K562 (cell line): ENCODE measurements around the gene TPD52L2. TPM values are rescaled to one million over a fixed set of nuclear protein-coding genes. Genes with fewer than 3 reads are reported as not detected.

Source experiments
- ATAC-seq: fragments of 200-7000 bp; cut with Tn5 transposase; 3 replicates; pipeline ENCODE4 v1.9.1; 2020; ENCODE audit warnings: moderate library complexity
- BruUV-seq: library from RNA; stranded (reverse); fragments of 400-500 nt; replicated peaks from 2 replicates; lab custom pipeline; 2021; lab: Mats Ljungman, UMichigan
- CTCF ChIA-PET: fragments of 300-600 bp; formaldehyde crosslinking; extraction: SDS; loops from one replicate; lab custom pipeline; 2021; ENCODE audit warnings: low intra/inter-chr PET ratio; lab: Yijun Ruan, JAX
- POLR2A ChIA-PET: fragments of 300-600, 350-650 bp; sonication (Branson Sonifier 250); formaldehyde crosslinking; extraction: SDS; loops from one replicate; lab custom pipeline; 2021; ENCODE audit warnings: antibody characterized with exemption, inconsistent platforms; lab: Yijun Ruan, JAX
- DNase-seq, 4 experiments: peaks; one replicate each; pipeline versions ENCODE4 v3.0.0 to v3.0.0-alpha.2; 2011 to 2018; ENCODE audit warnings: low spot score in 3 of 4, mixed read lengths in 3 of 4; ENCODE audit errors: extremely low read depth in 1 of 4
- FAIRE-seq: peaks from 2 replicates; lab custom pipeline; 2011; peaks lifted over from hg19 to GRCh38; lab: Jason Lieb, UNC
- H2AFZ ChIP-seq: 2 replicates; pipeline ENCODE4 v1.6.0; 2011; ENCODE audit warnings: low read depth, low read length, control low read depth, inconsistent platforms
- H3K27ac ChIP-seq: fragments of 200-600 bp; 3 replicates; pipeline ENCODE4 v1.8.0; 2011; ENCODE audit warnings: low read depth, mild to moderate bottlenecking, control low read depth, inconsistent platforms, low read length, moderate library complexity, mixed read lengths; ENCODE audit errors: extremely low read depth
- H3K27me3 ChIP-seq, 2 experiments: fragments of 300-600 bp in 1 of 2; 2 replicates in 1 of 2; 3 replicates in 1 of 2; pipeline versions ENCODE4 v1.6.0 to v1.8.0; 2011; ENCODE audit warnings: inconsistent platforms in 2 of 2, low read length in 2 of 2, mild to moderate bottlenecking in 1 of 2, mixed read lengths in 1 of 2, moderate library complexity in 1 of 2; ENCODE audit not compliant: control insufficient read depth in 2 of 2, insufficient read depth in 2 of 2
- H3K36me3 ChIP-seq: fragments of 300-600 bp; 3 replicates; pipeline ENCODE4 v1.8.0; 2011; ENCODE audit warnings: mild to moderate bottlenecking, low read length, inconsistent platforms; ENCODE audit not compliant: control insufficient read depth, insufficient read depth
- H3K4me1 ChIP-seq, 2 experiments: fragments of 200-600 bp in 1 of 2; replicated peaks in 1 of 2; 2 replicates in 1 of 2; 3 replicates in 1 of 2; pipeline versions ENCODE4 v1.5.1 to v1.8.0; 2011; ENCODE audit warnings: inconsistent platforms in 2 of 2, low read length in 2 of 2, mild to moderate bottlenecking in 1 of 2, mixed read lengths in 1 of 2, moderate library complexity in 1 of 2; ENCODE audit not compliant: control insufficient read depth in 2 of 2, insufficient read depth in 2 of 2
- H3K4me2 ChIP-seq: 2 replicates; pipeline ENCODE4 v1.6.1; 2011; ENCODE audit warnings: low read length, control low read depth, inconsistent platforms, mixed read lengths; ENCODE audit not compliant: insufficient read depth
- H3K4me3 ChIP-seq: fragments of 200-600 bp; sonication (generic), shearing (Covaris generic); 2 replicates; pipeline ENCODE4 v1.5.1; 2016; ENCODE audit warnings: control low read depth, inconsistent platforms
- H3K79me2 ChIP-seq: fragments of 200-600 bp; 3 replicates; pipeline ENCODE4 v1.8.0; 2011; ENCODE audit warnings: low read length, inconsistent platforms; ENCODE audit not compliant: control insufficient read depth, insufficient read depth
- H3K9ac ChIP-seq, 2 experiments: 2 replicates each; pipeline versions ENCODE4 v1.6.0 to v1.6.1; 2011; ENCODE audit warnings: low read depth in 2 of 2, low read length in 2 of 2, control low read depth in 1 of 2, inconsistent platforms in 1 of 2, mild to moderate bottlenecking in 1 of 2, mixed read lengths in 1 of 2; ENCODE audit not compliant: insufficient read depth in 1 of 2
- H3K9me1 ChIP-seq: one replicate; pipeline ENCODE4 v1.6.0; 2011; ENCODE audit warnings: inconsistent platforms, mild to moderate bottlenecking, low read length, moderate library complexity; ENCODE audit not compliant: control insufficient read depth, insufficient read depth
- H3K9me3 ChIP-seq: replicated peaks from 2 replicates; pipeline ENCODE4 v1.5.1; 2011; ENCODE audit warnings: low read depth, low read length, inconsistent platforms; ENCODE audit not compliant: control insufficient read depth, insufficient read depth
- H4K20me1 ChIP-seq: replicated peaks from 2 replicates; pipeline ENCODE4 v1.6.1; 2011; ENCODE audit warnings: low read length, inconsistent platforms, mixed read lengths; ENCODE audit not compliant: control insufficient read depth, insufficient read depth
- CCNT2 ChIP-seq: IDR thresholded peaks from 2 replicates; pipeline ENCODE4 v1.6.1; 2011; ENCODE audit warnings: borderline replicate concordance, low read depth, mild to moderate bottlenecking, moderate library complexity, mixed read lengths, low read length; ENCODE audit not compliant: insufficient read length; ENCODE audit errors: extremely low read depth
- ILK ChIP-seq: fragments of 450-650 bp; IDR thresholded peaks from 2 replicates; pipeline ENCODE4 v1.6.1; 2016; ENCODE audit warnings: missing genetic modification characterization, low read depth, mild to moderate bottlenecking, missing compliant biosample characterization, moderate library complexity, borderline replicate concordance
- PREB ChIP-seq: sonication (generic); formaldehyde crosslinking; IDR thresholded peaks from 2 replicates; pipeline ENCODE4 v1.8.1; 2023; ENCODE audit warnings: mild to moderate bottlenecking, missing genetic modification reagents
- ZNF780A ChIP-seq: fragments of 250-450 bp; sonication (Bioruptor Pico); IDR thresholded peaks from 2 replicates; pipeline ENCODE4 v1.5.0; 2021; ENCODE audit warnings: mild to moderate bottlenecking
- WGBS: fragments of 100-300 bp; shearing (Covaris generic); methylation state at CpG from one replicate; pipeline ENCODE4 v1.1.6; 2016; ENCODE audit warnings: low coverage, mixed read lengths; ENCODE audit not compliant: insufficient coverage; ENCODE audit errors: missing lambda C conversion rate; 5-methylcytosine and 5-hydroxymethylcytosine counted together
- in situ Hi-C: fragments of 300-500 bp; cut with MboI; formaldehyde crosslinking; loops from 4 replicates; pipeline ENCODE4 v1.15.0; 2018; ENCODE audit warnings: inconsistent platforms, mixed read lengths
- intact Hi-C: fragments of 100-400 bp; cut with micrococcal nuclease; formaldehyde crosslinking; loops from 2 replicates; pipeline ENCODE4 v1.14.2; 2022
- polyA plus RNA-seq, 8 experiments: library from polyadenylated mRNA; depleted of rRNA in 4 of 8; stranded (reverse) in 5 of 8; unstranded in 3 of 8; fragments of >200 nt; fragmentation: Nextera tagmentation in 2 of 8; fragmentation: Illumina TruSeq in 1 of 8; extraction: Ambion mirVana in 2 of 8; extraction: Trizol in 1 of 8; gene quantifications; 2 replicates each; pipeline versions ENCODE4 v1.2.1 to v1.2.3, GENCODE V29; 2011 to 2014; ENCODE audit warnings: inconsistent platforms in 1 of 8, missing spikeins in 1 of 8
- total RNA-seq, 7 experiments: library from RNA; depleted of rRNA in 6 of 7; stranded (reverse); fragments of >200 nt in 6 of 7; fragmentation: Illumina TruSeq in 2 of 7; extraction: Trizol in 2 of 7; gene quantifications; 2 replicates each; pipeline versions ENCODE4 v1.2.1 to v1.2.3, GENCODE V29; 2011 to 2021; ENCODE audit warnings: low replicate concordance in 1 of 7
- TF ChIP-seq, protein P1 (sequence below), 2 experiments: IDR thresholded peaks in 1 of 2; conservative IDR thresholded peaks in 1 of 2; 2 replicates each; pipeline ENCODE4 v1.6.1; 2016; ENCODE audit warnings: low read depth in 2 of 2, mild to moderate bottlenecking in 1 of 2, missing compliant biosample characterization in 1 of 2, missing genetic modification characterization in 1 of 2, moderate library complexity in 1 of 2

TPD52L2 gene
- total and polyA plus RNA-seq, 9 of the 15 experiments (the other 6 are each of a cell fraction or from before 2014, with no cell fraction given), result 1.9 to 117 (median 74.6) TPM

DNA sequence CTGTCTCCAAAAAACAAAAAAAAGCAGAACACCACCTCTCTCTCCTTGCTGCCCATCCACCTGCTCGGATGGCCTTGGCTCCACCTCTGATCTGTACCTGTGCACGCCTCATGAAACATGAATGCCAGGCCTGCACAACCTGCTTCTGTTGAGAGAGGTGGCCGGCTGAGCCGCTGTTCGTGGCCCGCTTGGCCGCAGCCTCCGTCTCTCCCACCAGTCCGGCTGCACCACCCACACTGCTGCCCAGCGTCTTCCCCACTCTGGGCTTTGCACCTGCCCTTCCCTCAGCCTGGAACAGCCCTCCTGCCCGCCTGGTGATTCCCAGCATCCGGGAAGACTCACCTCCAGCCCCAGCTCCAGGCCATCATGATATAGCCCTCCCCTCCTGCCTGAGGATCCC lies 21.8 kb upstream of the TPD52L2 start:
- H3K4me1 ChIP-seq, result peaks cover 22 to 53% of the 10 kb centered on the region in 2 experiments
- no peaks in the 10 kb centered on the region for H4K20me1 ChIP-seq
- H3K36me3 ChIP-seq, result no peaks in the 10 kb centered on the region
- H3K9me1 ChIP-seq, result peaks cover 2% of the 10 kb centered on the region
- no peak overlapping the region for H3K27ac ChIP-seq
- intact Hi-C loops, result no loop called here
- H2AFZ ChIP-seq, result no peak overlapping the region
- no peak for FAIRE-seq
- H3K9ac ChIP-seq, result peak overlapping the region in 1 of 2 experiments; percentile 27; a peak in 1 of 4 replicates
- DNase-seq, result no peak
- no peaks in the 10 kb centered on the region; the same call in 2 of the 3 replicates for H3K79me2 ChIP-seq
- CTCF ChIA-PET, result no interaction called here
- ATAC-seq, result no peak
- TF ChIP-seq ILK (no peak), ZNF780A (CRISPR knock-in tag) (no peak), CCNT2 (no peak), PREB (CRISPR knock-in tag) (no peak)
- TF ChIP-seq, protein P1, sequence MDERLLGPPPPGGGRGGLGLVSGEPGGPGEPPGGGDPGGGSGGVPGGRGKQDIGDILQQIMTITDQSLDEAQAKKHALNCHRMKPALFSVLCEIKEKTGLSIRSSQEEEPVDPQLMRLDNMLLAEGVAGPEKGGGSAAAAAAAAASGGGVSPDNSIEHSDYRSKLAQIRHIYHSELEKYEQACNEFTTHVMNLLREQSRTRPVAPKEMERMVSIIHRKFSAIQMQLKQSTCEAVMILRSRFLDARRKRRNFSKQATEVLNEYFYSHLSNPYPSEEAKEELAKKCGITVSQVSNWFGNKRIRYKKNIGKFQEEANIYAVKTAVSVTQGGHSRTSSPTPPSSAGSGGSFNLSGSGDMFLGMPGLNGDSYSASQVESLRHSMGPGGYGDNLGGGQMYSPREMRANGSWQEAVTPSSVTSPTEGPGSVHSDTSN (CRISPR knock-in tag; IDR thresholded peaks at IDR 0.05; ENCODE audit: low read depth), result no peak
- TF ChIP-seq, protein P1 (tag; conservative IDR thresholded peaks at IDR 0.05; ENCODE audit: low read depth), result no peak
- no TSS peak for BruUV-seq
- H3K4me2 ChIP-seq, result no peak overlapping the region
- no peaks in the 10 kb centered on the region for H3K9me3 ChIP-seq
- in situ Hi-C loops, result no loop called here
- WGBS, result 27% methylated on average over 12 of the region's 12 CpGs
- H3K27me3 ChIP-seq, result no peaks in the 10 kb centered on the region
- H3K4me3 ChIP-seq, result no peak overlapping the region
- POLR2A ChIA-PET, result no interaction called here
